ENCODE data around the gene FTMT.

- TF ChIP-seq POLR2A (IDR thresholded peaks at IDR 0.05; ENCODE audit: low read depth, low read length) (no peak), POLR2AphosphoS5 (IDR thresholded peaks at IDR 0.05; ENCODE audit: low read depth, low read length) (no peak)
Measured at GRCh38 chr5:121816164-121816563, 35.5 kb upstream of the FTMT start.

All from GM12892 (cell line).